ENCODE measurements around the gene SDF2L1. TPM values are rescaled to one million over a fixed set of nuclear protein-coding genes. Genes with fewer than 3 reads are reported as not detected.
"Not testable (repeated sequence)": the region's sequence is repeated elsewhere in the genome, so short reads cannot be mapped to it uniquely, and the experiment has no call there.

SDF2L1 gene
- 20.7 and 23.2 TPM in 2 replicates for total RNA-seq
- long read RNA-seq, partial matches to known transcripts: 0 of 2 reads
- long read RNA-seq, other reads (novel, unspliced or antisense): 0 of 2 reads

GRCh38 chr22:21641789-21642583 lies at the start of gene SDF2L1:
Gene SDF2L1, plus strand, starts transcription at chr22:21642302. Its CDS starts 35 bp downstream, at chr22:21642337.
- peak; percentile 99 for DNase-seq (ENCODE audit: extremely low spot score, unreplicated experiment)
- TF ChIP-seq CTCF (IDR thresholded peaks at IDR 0.05): no peak
- Mint-ChIP-seq H3K27ac (ENCODE audit: unreplicated experiment) (peak within 1 kb of the TSS; percentile 83), H3K36me3 (ENCODE audit: unreplicated experiment) (peaks cover 3% of the 10 kb centered on the region), H3K27me3 (ENCODE audit: unreplicated experiment) (no peaks in the 10 kb centered on the region), H3K4me1 (ENCODE audit: unreplicated experiment) (peaks cover 20% of the 10 kb centered on the region), H3K9me3 (ENCODE audit: unreplicated experiment) (no peaks in the 10 kb centered on the region), H3K4me3 (ENCODE audit: unreplicated experiment) (peak within 1 kb of the TSS; percentile 86)

DNA sequence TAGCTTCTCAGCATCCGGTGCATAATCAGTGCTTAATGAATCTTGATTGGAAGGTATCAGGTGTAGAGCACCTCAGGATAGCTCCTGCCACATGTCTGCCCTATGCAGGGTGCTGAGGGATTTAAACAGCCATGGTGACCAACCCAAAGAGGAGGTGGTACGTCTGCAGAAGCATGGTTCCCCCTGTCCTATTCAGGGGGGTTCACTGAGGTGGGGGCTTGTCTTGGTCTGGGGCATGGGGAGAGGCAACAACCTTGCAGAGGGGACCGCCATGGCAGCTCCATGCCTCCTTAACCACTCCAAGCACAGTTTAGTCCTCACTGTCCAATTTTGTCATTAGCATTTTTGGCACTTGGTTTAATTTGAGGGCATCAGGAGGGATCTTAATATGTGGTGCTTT lies 49.7 kb upstream of the SDF2L1 start:
- Mint-ChIP-seq H3K9me3 (ENCODE audit: unreplicated experiment) (no peaks in the 10 kb centered on the region), H3K4me1 (ENCODE audit: unreplicated experiment) (peaks cover 18% of the 10 kb centered on the region), H3K4me3 (ENCODE audit: unreplicated experiment) (no peak overlapping the region), H3K36me3 (ENCODE audit: unreplicated experiment) (peaks cover 30% of the 10 kb centered on the region), H3K27me3 (ENCODE audit: unreplicated experiment) (no peaks in the 10 kb centered on the region), H3K27ac (ENCODE audit: unreplicated experiment) (no peak overlapping the region)
- no peak for DNase-seq (ENCODE audit: extremely low spot score, unreplicated experiment)
- TF ChIP-seq CTCF (IDR thresholded peaks at IDR 0.05): no peak

GRCh38 chr22:21593406-21594232 lies 48.5 kb upstream of the SDF2L1 start:
- Mint-ChIP-seq H3K36me3 (ENCODE audit: unreplicated experiment) (peaks cover 30% of the 10 kb centered on the region), H3K27me3 (ENCODE audit: unreplicated experiment) (no peaks in the 10 kb centered on the region), H3K4me3 (ENCODE audit: unreplicated experiment) (no peak overlapping the region), H3K9me3 (ENCODE audit: unreplicated experiment) (no peaks in the 10 kb centered on the region), H3K27ac (ENCODE audit: unreplicated experiment) (no peak overlapping the region), H3K4me1 (ENCODE audit: unreplicated experiment) (peaks cover 16% of the 10 kb centered on the region)
- peak; percentile 30 for TF ChIP-seq CTCF (IDR thresholded peaks at IDR 0.05)
- no peak for DNase-seq (ENCODE audit: extremely low spot score, unreplicated experiment)

DNA sequence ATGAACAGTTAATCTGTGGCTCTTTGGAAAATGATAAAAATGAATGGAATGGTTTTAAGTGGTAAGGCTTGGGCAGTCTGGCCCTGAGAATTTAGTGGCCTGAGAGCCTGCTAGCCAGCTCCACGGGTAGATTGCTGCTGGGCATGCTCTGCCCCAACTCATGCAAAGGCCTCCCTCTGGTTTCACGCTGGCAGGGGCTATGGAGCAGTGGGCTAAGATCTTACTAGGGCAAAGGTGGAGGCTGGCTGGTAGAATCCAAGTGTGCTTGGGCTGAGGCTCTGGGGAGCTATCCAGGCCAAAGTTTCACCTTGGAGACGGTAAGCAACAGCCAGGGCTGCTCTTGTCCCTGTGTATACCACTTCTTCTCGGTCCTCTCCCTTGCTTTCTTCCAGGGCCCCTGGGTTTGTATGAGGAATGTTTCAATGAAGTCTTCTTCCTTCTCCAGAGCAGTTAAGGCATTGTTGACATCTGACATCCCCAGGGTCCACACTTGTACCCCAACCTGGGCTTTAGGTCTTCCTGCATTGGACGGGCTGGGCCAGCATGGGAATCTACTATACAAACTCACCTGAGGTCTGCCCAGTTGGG lies 47.1 kb upstream of the SDF2L1 start:
- DNase-seq (ENCODE audit: extremely low spot score, unreplicated experiment): no peak
- Mint-ChIP-seq H3K4me3 (ENCODE audit: unreplicated experiment) (no peak overlapping the region), H3K9me3 (ENCODE audit: unreplicated experiment) (no peaks in the 10 kb centered on the region), H3K27me3 (ENCODE audit: unreplicated experiment) (no peaks in the 10 kb centered on the region), H3K4me1 (ENCODE audit: unreplicated experiment) (peaks cover 17% of the 10 kb centered on the region), H3K27ac (ENCODE audit: unreplicated experiment) (no peak overlapping the region), H3K36me3 (ENCODE audit: unreplicated experiment) (peaks cover 35% of the 10 kb centered on the region)
- no peak for TF ChIP-seq CTCF (IDR thresholded peaks at IDR 0.05)

- Mint-ChIP-seq H3K4me1 (ENCODE audit: unreplicated experiment) (peaks cover 11% of the 10 kb centered on the region), H3K36me3 (ENCODE audit: unreplicated experiment) (peaks cover 35% of the 10 kb centered on the region)
- H3K27me3 Mint-ChIP-seq (ENCODE audit: unreplicated experiment): not testable (repeated sequence)
Observed at GRCh38 chr22:21596356-21597135, 45.6 kb upstream of the SDF2L1 start.

More at GRCh38 chr22:21596356-21597135, 45.6 kb upstream of the SDF2L1 start:
- not testable (repeated sequence) for H3K4me3 Mint-ChIP-seq (ENCODE audit: unreplicated experiment); H3K27ac Mint-ChIP-seq (ENCODE audit: unreplicated experiment); H3K9me3 Mint-ChIP-seq (ENCODE audit: unreplicated experiment); DNase-seq (ENCODE audit: extremely low spot score, unreplicated experiment)

Measured in osteocyte (in vitro differentiated cells).